Heart left ventricle (tissue), 16 donors: Measurements from ENCODE around the gene MYMK. TPM values are rescaled to one million over a fixed set of nuclear protein-coding genes. Genes with fewer than 3 reads are reported as not detected.

Experiments
- ATAC-seq, 4 donors: fragments of 200-7000 bp; cut with Tn5 transposase; one replicate each; pipeline ENCODE4 v1.9.1; 2020 to 2022; ENCODE audit warnings: moderate library complexity in 4 of 4, mild to moderate bottlenecking in 3 of 4, moderate number of reproducible peaks in 1 of 4
- DNase-seq, 5 donors: peaks; one replicate each; pipeline ENCODE4 v3.0.0-alpha.2; 2020
- H3K27ac ChIP-seq, 12 donors: fragments of 200-600 bp; sonication (generic) in 4 of 12; one replicate each; pipeline versions ENCODE4 v1.5.0 to v1.8.0; 2016 to 2022; ENCODE audit warnings: mild to moderate bottlenecking in 2 of 12
- H3K27me3 ChIP-seq, 9 donors: fragments of 200-600 bp; sonication (generic) in 2 of 9; one replicate each; pipeline versions ENCODE4 v1.5.1 to v1.8.0; 2016 to 2022; ENCODE audit warnings: mild to moderate bottlenecking in 3 of 9
- H3K36me3 ChIP-seq, 9 donors: fragments of 200-600 bp; sonication (generic) in 2 of 9; one replicate each; pipeline versions ENCODE4 v1.5.0 to v1.8.0; 2018 to 2022; ENCODE audit warnings: mild to moderate bottlenecking in 2 of 9
- H3K4me1 ChIP-seq, 12 donors: fragments of 200-600 bp; sonication (generic) in 4 of 12; one replicate each; pipeline versions ENCODE4 v1.5.0 to v1.8.0; 2016 to 2022; ENCODE audit warnings: mild to moderate bottlenecking in 3 of 12
- H3K4me3 ChIP-seq, 12 donors: fragments of 200-600 bp; sonication (generic) in 4 of 12; one replicate each; pipeline versions ENCODE4 v1.5.0 to v1.8.0; 2017 to 2022; ENCODE audit warnings: mild to moderate bottlenecking in 9 of 12, moderate library complexity in 4 of 12
- H3K9me3 ChIP-seq, 12 donors: fragments of 200-600 bp; sonication (generic) in 4 of 12; one replicate each; pipeline versions ENCODE4 v1.5.0 to v1.8.0; 2016 to 2022; ENCODE audit warnings: mild to moderate bottlenecking in 1 of 12
- POLR2A ChIP-seq, 2 donors: fragments of 450-650 bp; IDR thresholded peaks; one replicate each; pipeline ENCODE4 v1.6.1; 2017; ENCODE audit warnings: antibody characterized with exemption in 2 of 2, mild to moderate bottlenecking in 2 of 2, moderate library complexity in 2 of 2
- WGBS, 4 donors: extraction: QIAGEN DNeasy Blood & Tissue Kit in 2 of 4; methylation state at CpG; one replicate each; pipeline versions ENCODE4 v1.1.5 to v1.1.7; 2013 to 2018; 5-methylcytosine and 5-hydroxymethylcytosine counted together
- intact Hi-C, 10 donors: fragments of 100-400 bp; cut with DNase I; formaldehyde crosslinking; loops; one replicate each; pipeline versions ENCODE4 v1.11.1 to v1.14.2; 2022
- polyA plus RNA-seq, 2 donors: library from polyadenylated mRNA; stranded (reverse); fragments of 200-250 nt; gene quantifications; one replicate each; pipeline ENCODE4 v1.2.3, GENCODE V29; 2013
- total RNA-seq, 9 donors: library from RNA; depleted of rRNA in 2 of 9; stranded (reverse); fragments of >200 nt in 2 of 9; fragmentation: NEBNext Ultra II Directional in 3 of 9; extraction: Animal tissue kit (Norgen Biotek cat#: 25700) in 3 of 9; gene quantifications; one replicate each; pipeline versions ENCODE4 v1.1.0 to v1.2.4, GENCODE V29; 2016 to 2023
- TF ChIP-seq, protein P1 (sequence below), 12 donors: fragments of 200-600 bp; sonication (generic) in 4 of 12; IDR thresholded peaks; one replicate each; pipeline versions ENCODE4 v1.5.0 to v1.8.0; 2018 to 2022; ENCODE audit warnings: antibody characterized with exemption in 12 of 12, mild to moderate bottlenecking in 5 of 12
- donor health status: ischemic (EF 13 %, LVEDD 7.1; RV severe dilation, severe dysfunction).
- donor health status: healthy with polysubstance abuse.
- donor health status: DM: no; HTN: yes; CAD: no.
- donor health status: DM: no; HTN: no; CAD: no.
- donor health status: ischemic (EF 25% LVEDD 6.9; RV normal size, moderate dysfunction).
- donor health status: ischemic (EF 25% LVEDD 5.7; RV mildly dilated, moderate dysfunction).
- donor health status: healthy.
- donor health status: DM: yes; HTN: yes; CAD: no.
- donor health status: ischemic (EF 35%, LVEDD 5.7; RV mildly dilated, moderate dysfunction).
- donor health status: nonischemic (EF 11% LVEDD 7.7; RV severe dilation, severe dysfunction).
- donor health status: DM: yes; HTN: yes; CAD: no.
- donor health status: PGD.
- donor health status: ischemic (EF 29% LVEDD 5.4; RV normal size, mild dysfunction).
- donor health status: nonischemic (EF 23%, LVEDD 6.1; RV moderate dilation, normal function).

Gene MYMK
- total and polyA plus RNA-seq, 11 donors, result not detected

GRCh38 chr9:133507246-133507965, 17.4 kb downstream of the MYMK start:
- Histone ChIP-seq H3K27me3 (no peaks in the 10 kb centered on the region), H3K4me3 (no peak overlapping the region), H3K9me3 (peaks cover 0 to 10% (median 5%) of the 10 kb centered on the region in 12 donors), H3K36me3 (no peaks in the 10 kb centered on the region), H3K27ac (peak overlapping the region in 6 of 12 donors; percentile 22 to 77 (median 44)), H3K4me1 (peaks cover 0 to 39% (median 27%) of the 10 kb centered on the region in 12 donors)
- 91 to 95% (median 94%) methylated on average over 24 of the region's 24 CpGs for WGBS, 4 donors
- ATAC-seq, result no peak
- DNase-seq, result peak in 2 of 5 donors; percentile 28 to 47
- TF ChIP-seq POLR2A (IDR thresholded peaks at IDR 0.05), result no peak
- TF ChIP-seq, protein P1, sequence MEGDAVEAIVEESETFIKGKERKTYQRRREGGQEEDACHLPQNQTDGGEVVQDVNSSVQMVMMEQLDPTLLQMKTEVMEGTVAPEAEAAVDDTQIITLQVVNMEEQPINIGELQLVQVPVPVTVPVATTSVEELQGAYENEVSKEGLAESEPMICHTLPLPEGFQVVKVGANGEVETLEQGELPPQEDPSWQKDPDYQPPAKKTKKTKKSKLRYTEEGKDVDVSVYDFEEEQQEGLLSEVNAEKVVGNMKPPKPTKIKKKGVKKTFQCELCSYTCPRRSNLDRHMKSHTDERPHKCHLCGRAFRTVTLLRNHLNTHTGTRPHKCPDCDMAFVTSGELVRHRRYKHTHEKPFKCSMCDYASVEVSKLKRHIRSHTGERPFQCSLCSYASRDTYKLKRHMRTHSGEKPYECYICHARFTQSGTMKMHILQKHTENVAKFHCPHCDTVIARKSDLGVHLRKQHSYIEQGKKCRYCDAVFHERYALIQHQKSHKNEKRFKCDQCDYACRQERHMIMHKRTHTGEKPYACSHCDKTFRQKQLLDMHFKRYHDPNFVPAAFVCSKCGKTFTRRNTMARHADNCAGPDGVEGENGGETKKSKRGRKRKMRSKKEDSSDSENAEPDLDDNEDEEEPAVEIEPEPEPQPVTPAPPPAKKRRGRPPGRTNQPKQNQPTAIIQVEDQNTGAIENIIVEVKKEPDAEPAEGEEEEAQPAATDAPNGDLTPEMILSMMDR (IDR thresholded peaks at IDR 0.05), result no peak
- intact Hi-C loops, result no loop called here

DNA sequence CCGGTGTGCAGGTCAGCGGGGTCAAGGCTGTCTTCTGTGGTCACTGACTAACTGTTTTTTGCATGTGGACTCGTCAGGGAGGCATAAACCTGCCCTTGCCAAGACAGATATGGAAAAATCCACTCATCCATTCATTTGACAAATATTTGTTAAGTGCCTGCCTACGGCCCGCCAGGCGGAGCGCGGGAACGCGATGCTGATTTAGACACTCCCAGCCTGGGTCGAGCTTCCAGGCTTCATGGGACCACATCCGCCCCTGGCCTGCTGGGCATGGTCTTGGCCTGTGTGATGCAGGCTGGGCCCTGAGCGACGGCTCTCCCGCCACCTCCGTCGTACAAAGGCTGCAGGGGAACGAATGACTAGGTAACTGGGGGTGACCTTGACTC, 18.1 kb downstream of the MYMK start:
- DNase-seq (peak in 3 of 5 donors; percentile 75 to 80 (median 76)), ATAC-seq (peak; percentile 42 to 66 (median 59))
- 70 to 83% (median 71%) methylated on average over 17 to 18 of the region's 18 CpGs for WGBS, 4 donors
- peak overlapping the region in 9 of 12 donors; percentile 26 to 77 (median 52) for H3K27ac ChIP-seq
- peaks cover 0 to 18% (median 12%) of the 10 kb centered on the region in 12 donors for H3K9me3 ChIP-seq
- H3K27me3 ChIP-seq, result no peaks in the 10 kb centered on the region
- TF ChIP-seq, protein P1 (IDR thresholded peaks at IDR 0.05), result peak in 1 of 12 donors; percentile 27
- TF ChIP-seq POLR2A (IDR thresholded peaks at IDR 0.05), result no peak
- intact Hi-C loops, result no loop called here
- peaks cover 0 to 39% (median 27%) of the 10 kb centered on the region in 12 donors for H3K4me1 ChIP-seq
- no peaks in the 10 kb centered on the region for H3K36me3 ChIP-seq
- no peak overlapping the region for H3K4me3 ChIP-seq

DNA sequence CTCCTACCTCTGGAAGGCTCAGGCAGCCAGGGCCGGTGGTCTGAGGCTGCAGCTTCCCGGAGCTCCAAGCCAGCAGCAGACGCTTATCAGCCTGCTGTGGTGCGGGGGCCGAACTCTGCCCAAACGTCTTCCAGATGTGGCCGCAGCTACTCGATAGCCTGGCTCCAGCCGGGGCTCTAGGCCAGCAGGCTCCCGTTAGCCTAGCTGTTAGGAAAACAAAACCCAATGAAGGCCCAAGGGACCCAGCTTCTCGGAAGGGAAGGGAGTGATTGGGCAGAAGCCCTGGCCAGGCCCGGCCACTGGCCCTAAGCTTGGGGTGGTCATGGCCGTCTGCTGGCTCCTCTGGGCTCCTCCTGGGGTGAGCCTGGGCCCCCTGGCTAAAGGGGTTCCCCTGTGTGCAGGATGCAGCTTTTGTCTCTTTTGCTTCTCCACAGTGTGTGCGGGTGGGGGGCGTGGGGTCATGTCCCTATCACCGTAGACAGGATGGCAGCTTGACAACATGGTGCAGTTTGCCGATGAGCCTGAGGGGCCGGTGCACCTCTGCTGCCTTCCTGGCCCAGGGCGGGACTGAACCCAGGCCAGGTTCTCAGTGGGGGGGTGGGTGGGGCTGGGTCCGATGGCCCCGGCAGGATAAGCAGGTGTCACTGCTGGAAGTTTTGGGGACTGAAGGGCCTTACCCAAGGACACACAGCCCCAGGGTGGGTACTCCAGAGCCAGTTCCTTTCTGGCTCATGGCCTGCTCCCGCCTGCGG, 18.7 kb downstream of the MYMK start:
- DNase-seq (peak; percentile 73 to 90 (median 88)), ATAC-seq (peak; percentile 39 to 81 (median 74))
- TF ChIP-seq, protein P1 (IDR thresholded peaks at IDR 0.05), result no peak
- TF ChIP-seq POLR2A (IDR thresholded peaks at IDR 0.05), result no peak
- peaks cover 0 to 39% (median 27%) of the 10 kb centered on the region in 12 donors for H3K4me1 ChIP-seq
- no peaks in the 10 kb centered on the region for H3K36me3 ChIP-seq
- WGBS, 4 donors, result 53 to 64% (median 60%) methylated on average over 21 to 23 of the region's 23 CpGs
- no peak overlapping the region for H3K4me3 ChIP-seq
- intact Hi-C loops, result no loop called here
- peaks cover 0 to 23% (median 18%) of the 10 kb centered on the region in 12 donors for H3K9me3 ChIP-seq
- no peaks in the 10 kb centered on the region for H3K27me3 ChIP-seq
- peak overlapping the region in 10 of 12 donors; percentile 26 to 77 (median 50) for H3K27ac ChIP-seq
